HL-60 (cell line): ENCODE data around the gene MVK.

Experiments used
- DNase-seq, 2 experiments: peaks; one replicate each; pipeline ENCODE4 v3.0.0-alpha.2; 2010 to 2020; ENCODE audit warnings: low read depth in 1 of 2, low spot score in 1 of 2
- H3K27ac ChIP-seq: fragments of 250-450 bp; sonication (Bioruptor Pico); replicated peaks from 2 replicates; pipeline ENCODE4 v1.5.1; 2020; ENCODE audit warnings: mild to moderate bottlenecking, moderate library complexity
- H3K27me3 ChIP-seq: fragments of 250-450 bp; sonication (Bioruptor Pico); 2 replicates; pipeline ENCODE4 v1.5.1; 2021; ENCODE audit warnings: mild to moderate bottlenecking, moderate library complexity; ENCODE audit not compliant: insufficient read depth, poor library complexity, severe bottlenecking
- H3K4me3 ChIP-seq: replicated peaks from 2 replicates; pipeline ENCODE4 v1.5.1; 2011; ENCODE audit warnings: mild to moderate bottlenecking, control low read depth, low read length; ENCODE audit not compliant: insufficient read depth
- CTCF ChIP-seq: IDR thresholded peaks from one replicate; pipeline ENCODE4 v1.5.1; 2011; ENCODE audit warnings: low read length, control low read depth, inconsistent platforms; ENCODE audit not compliant: insufficient read depth
- GABPA ChIP-seq: IDR thresholded peaks from 2 replicates; pipeline ENCODE4 v1.6.1; 2012; ENCODE audit warnings: low read depth
- POLR2AphosphoS5 ChIP-seq: IDR thresholded peaks from 2 replicates; pipeline ENCODE4 v1.6.1; 2012; ENCODE audit warnings: low read depth
- SPI1 ChIP-seq: IDR thresholded peaks from 2 replicates; pipeline ENCODE4 v1.6.1; 2012; ENCODE audit warnings: low read depth, mild to moderate bottlenecking, borderline replicate concordance
- TF ChIP-seq, protein P1 (sequence below): IDR thresholded peaks from 2 replicates; pipeline ENCODE4 v1.6.1; 2012; ENCODE audit warnings: low read depth; ENCODE audit not compliant: insufficient replicate concordance

The MVK gene

DNA sequence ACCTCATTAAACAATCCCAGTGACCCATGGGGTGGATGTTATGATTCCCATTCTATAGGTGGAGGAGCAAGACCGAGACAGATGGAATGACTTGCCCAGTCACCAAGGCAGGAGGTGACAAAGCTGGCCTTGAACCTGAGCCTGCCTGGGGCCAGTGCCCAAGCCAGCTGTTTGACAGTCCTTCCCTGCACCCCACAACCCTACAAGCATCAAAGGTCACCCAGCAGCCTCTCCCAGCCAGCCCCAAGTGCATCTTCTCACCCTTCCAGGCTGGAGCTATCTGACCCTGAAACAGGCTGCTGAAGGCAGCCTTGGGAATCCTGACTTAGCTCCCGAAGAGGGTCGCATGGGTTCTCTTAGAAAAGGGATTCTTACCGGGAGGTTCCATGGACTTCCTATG, 20.6 kb upstream of the MVK start:
- DNase-seq, result no peak
- Histone ChIP-seq H3K27me3 (peaks cover 3% of the 10 kb centered on the region), H3K27ac (no peak overlapping the region), H3K4me3 (no peak overlapping the region)
- TF ChIP-seq CTCF, result no peak
- TF ChIP-seq POLR2AphosphoS5, result no peak
- TF ChIP-seq GABPA, result no peak
- TF ChIP-seq SPI1, result no peak
- TF ChIP-seq, protein P1, sequence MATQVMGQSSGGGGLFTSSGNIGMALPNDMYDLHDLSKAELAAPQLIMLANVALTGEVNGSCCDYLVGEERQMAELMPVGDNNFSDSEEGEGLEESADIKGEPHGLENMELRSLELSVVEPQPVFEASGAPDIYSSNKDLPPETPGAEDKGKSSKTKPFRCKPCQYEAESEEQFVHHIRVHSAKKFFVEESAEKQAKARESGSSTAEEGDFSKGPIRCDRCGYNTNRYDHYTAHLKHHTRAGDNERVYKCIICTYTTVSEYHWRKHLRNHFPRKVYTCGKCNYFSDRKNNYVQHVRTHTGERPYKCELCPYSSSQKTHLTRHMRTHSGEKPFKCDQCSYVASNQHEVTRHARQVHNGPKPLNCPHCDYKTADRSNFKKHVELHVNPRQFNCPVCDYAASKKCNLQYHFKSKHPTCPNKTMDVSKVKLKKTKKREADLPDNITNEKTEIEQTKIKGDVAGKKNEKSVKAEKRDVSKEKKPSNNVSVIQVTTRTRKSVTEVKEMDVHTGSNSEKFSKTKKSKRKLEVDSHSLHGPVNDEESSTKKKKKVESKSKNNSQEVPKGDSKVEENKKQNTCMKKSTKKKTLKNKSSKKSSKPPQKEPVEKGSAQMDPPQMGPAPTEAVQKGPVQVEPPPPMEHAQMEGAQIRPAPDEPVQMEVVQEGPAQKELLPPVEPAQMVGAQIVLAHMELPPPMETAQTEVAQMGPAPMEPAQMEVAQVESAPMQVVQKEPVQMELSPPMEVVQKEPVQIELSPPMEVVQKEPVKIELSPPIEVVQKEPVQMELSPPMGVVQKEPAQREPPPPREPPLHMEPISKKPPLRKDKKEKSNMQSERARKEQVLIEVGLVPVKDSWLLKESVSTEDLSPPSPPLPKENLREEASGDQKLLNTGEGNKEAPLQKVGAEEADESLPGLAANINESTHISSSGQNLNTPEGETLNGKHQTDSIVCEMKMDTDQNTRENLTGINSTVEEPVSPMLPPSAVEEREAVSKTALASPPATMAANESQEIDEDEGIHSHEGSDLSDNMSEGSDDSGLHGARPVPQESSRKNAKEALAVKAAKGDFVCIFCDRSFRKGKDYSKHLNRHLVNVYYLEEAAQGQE, result no peak

GRCh38 chr12:109553483-109553882, 20.1 kb upstream of the MVK start:
- H3K27me3 ChIP-seq, result peaks cover 3% of the 10 kb centered on the region
- H3K27ac ChIP-seq, result no peak overlapping the region
- no peak for DNase-seq

DNA sequence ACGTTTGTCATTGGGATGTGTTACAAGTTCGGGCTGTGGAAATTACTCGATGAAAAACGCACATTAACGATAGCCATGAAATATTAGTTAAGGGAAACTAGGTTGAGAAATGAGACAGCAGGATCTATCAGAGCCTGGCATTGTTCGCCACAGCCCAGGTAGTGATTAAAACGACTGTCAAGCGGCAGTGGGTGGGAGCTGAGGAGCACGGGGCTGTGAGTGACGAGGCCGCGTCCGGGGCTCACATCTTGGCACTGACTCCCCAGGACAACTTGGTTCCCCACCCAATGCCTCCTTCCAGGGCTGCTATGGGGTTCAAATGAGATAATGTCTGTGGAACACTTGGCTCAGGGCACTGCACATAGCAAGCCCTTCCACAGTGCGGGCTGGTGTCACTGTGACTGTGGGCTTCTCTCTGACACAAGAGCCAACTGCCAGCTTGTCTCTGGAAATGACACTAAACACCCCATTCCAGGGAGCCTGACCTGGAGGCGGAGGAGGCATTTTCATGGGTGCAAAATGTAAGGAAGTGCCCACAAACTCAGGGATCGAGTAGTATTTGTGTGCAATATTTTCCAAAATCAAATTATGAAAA, 19.6 kb upstream of the MVK start:
- Histone ChIP-seq H3K27ac (no peak overlapping the region), H3K4me3 (no peak overlapping the region), H3K27me3 (peaks cover 3% of the 10 kb centered on the region)
- TF ChIP-seq CTCF (no peak), SPI1 (no peak), GABPA (no peak), POLR2AphosphoS5 (no peak)
- TF ChIP-seq, protein P1, result no peak
- no peak for DNase-seq

More at GRCh38 chr12:109553483-109553882, 20.1 kb upstream of the MVK start:
- TF ChIP-seq POLR2AphosphoS5 (no peak), CTCF (no peak), SPI1 (no peak), GABPA (no peak)
- TF ChIP-seq, protein P1, result no peak
- no peak overlapping the region for H3K4me3 ChIP-seq
